ENCODE data around the gene HOXC9.
A peak's percentile ranks its signal among the peaks of the same experiment; 100 is the strongest.

HOXC9 gene

DNA sequence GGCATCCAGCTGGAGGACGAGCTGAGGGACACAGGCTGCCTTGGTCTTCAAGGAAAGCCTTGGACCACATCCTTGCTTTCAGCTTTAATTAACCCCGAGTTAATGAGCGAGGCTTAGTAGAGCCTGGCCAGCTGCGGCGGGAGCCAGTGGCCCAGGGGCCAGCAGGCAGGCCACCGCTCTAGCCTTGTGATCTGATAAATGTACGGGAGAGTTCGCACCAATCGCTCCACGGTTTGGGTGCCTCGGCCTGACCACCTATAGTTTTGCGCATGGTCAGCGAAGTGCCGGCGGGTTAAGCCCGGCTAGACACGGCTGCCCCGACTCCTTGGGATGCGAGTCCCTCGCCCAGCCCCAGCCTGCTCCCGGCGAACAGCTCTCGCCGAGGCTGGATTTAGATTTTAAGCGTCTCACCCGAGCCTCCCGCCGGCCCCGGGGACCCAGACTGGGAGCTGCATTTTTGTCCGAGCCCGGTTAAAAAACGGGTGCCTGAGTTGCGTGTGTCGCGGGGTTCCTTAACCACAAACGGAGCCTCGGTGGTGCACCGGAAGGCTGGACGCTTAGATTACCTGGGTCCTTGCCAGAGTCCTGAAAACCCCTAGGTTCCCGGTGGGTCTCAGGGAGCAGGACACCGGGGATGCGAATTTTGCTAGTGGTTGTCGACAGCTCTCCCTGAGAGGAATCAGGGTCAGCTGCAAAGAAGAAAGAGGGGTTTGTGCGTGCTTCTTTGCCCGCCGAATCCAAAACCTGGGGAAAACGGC is 48.2 kb upstream of the HOXC9 start:
- Histone ChIP-seq H3K4me3 (replicated peaks; ENCODE audit: insufficient read depth, low read length) (no peak overlapping the region), H3K27ac (replicated peaks) (no peak overlapping the region), H3K27me3 (ENCODE audit: insufficient read depth, poor library complexity, severe bottlenecking) (peaks cover 94% of the 10 kb centered on the region)
- DNase-seq (ENCODE audit: low read depth in 1 of 2, low spot score in 1 of 2), result no peak
- TF ChIP-seq SPI1 (IDR thresholded peaks at IDR 0.05; ENCODE audit: borderline replicate concordance, low read depth) (no peak), POLR2AphosphoS5 (IDR thresholded peaks at IDR 0.05; ENCODE audit: low read depth) (no peak), GABPA (IDR thresholded peaks at IDR 0.05; ENCODE audit: low read depth) (no peak)
- TF ChIP-seq, protein P1, sequence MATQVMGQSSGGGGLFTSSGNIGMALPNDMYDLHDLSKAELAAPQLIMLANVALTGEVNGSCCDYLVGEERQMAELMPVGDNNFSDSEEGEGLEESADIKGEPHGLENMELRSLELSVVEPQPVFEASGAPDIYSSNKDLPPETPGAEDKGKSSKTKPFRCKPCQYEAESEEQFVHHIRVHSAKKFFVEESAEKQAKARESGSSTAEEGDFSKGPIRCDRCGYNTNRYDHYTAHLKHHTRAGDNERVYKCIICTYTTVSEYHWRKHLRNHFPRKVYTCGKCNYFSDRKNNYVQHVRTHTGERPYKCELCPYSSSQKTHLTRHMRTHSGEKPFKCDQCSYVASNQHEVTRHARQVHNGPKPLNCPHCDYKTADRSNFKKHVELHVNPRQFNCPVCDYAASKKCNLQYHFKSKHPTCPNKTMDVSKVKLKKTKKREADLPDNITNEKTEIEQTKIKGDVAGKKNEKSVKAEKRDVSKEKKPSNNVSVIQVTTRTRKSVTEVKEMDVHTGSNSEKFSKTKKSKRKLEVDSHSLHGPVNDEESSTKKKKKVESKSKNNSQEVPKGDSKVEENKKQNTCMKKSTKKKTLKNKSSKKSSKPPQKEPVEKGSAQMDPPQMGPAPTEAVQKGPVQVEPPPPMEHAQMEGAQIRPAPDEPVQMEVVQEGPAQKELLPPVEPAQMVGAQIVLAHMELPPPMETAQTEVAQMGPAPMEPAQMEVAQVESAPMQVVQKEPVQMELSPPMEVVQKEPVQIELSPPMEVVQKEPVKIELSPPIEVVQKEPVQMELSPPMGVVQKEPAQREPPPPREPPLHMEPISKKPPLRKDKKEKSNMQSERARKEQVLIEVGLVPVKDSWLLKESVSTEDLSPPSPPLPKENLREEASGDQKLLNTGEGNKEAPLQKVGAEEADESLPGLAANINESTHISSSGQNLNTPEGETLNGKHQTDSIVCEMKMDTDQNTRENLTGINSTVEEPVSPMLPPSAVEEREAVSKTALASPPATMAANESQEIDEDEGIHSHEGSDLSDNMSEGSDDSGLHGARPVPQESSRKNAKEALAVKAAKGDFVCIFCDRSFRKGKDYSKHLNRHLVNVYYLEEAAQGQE (IDR thresholded peaks at IDR 0.05; ENCODE audit: insufficient replicate concordance, low read depth), result no peak
- TF ChIP-seq, protein P2, sequence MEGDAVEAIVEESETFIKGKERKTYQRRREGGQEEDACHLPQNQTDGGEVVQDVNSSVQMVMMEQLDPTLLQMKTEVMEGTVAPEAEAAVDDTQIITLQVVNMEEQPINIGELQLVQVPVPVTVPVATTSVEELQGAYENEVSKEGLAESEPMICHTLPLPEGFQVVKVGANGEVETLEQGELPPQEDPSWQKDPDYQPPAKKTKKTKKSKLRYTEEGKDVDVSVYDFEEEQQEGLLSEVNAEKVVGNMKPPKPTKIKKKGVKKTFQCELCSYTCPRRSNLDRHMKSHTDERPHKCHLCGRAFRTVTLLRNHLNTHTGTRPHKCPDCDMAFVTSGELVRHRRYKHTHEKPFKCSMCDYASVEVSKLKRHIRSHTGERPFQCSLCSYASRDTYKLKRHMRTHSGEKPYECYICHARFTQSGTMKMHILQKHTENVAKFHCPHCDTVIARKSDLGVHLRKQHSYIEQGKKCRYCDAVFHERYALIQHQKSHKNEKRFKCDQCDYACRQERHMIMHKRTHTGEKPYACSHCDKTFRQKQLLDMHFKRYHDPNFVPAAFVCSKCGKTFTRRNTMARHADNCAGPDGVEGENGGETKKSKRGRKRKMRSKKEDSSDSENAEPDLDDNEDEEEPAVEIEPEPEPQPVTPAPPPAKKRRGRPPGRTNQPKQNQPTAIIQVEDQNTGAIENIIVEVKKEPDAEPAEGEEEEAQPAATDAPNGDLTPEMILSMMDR (IDR thresholded peaks at IDR 0.05; ENCODE audit: insufficient read depth, low read length), result no peak

GRCh38 chr12:53952335-53952694 is 47.6 kb upstream of the HOXC9 start:
- no peak overlapping the region for H3K27ac ChIP-seq (replicated peaks)
- no peak for DNase-seq (ENCODE audit: low read depth in 1 of 2, low spot score in 1 of 2)
- no peak overlapping the region for H3K4me3 ChIP-seq (replicated peaks; ENCODE audit: insufficient read depth, low read length)
- H3K27me3 ChIP-seq (ENCODE audit: insufficient read depth, poor library complexity, severe bottlenecking), result peaks cover 94% of the 10 kb centered on the region
- TF ChIP-seq GABPA (IDR thresholded peaks at IDR 0.05; ENCODE audit: low read depth), result no peak
- no peak for TF ChIP-seq SPI1 (IDR thresholded peaks at IDR 0.05; ENCODE audit: borderline replicate concordance, low read depth)
- TF ChIP-seq, protein P2 (IDR thresholded peaks at IDR 0.05; ENCODE audit: insufficient read depth, low read length), result no peak
- TF ChIP-seq, protein P1 (IDR thresholded peaks at IDR 0.05; ENCODE audit: insufficient replicate concordance, low read depth), result no peak
- no peak for TF ChIP-seq POLR2AphosphoS5 (IDR thresholded peaks at IDR 0.05; ENCODE audit: low read depth)

- Histone ChIP-seq H3K27me3 (ENCODE audit: insufficient read depth, poor library complexity, severe bottlenecking) (peaks cover 93% of the 10 kb centered on the region), H3K4me3 (replicated peaks; ENCODE audit: insufficient read depth, low read length) (no peak overlapping the region), H3K27ac (replicated peaks) (no peak overlapping the region)
- DNase-seq (ENCODE audit: low read depth in 1 of 2, low spot score in 1 of 2), result peak in 1 of 2 experiments; percentile 13
- TF ChIP-seq SPI1 (IDR thresholded peaks at IDR 0.05; ENCODE audit: borderline replicate concordance, low read depth) (no peak), POLR2AphosphoS5 (IDR thresholded peaks at IDR 0.05; ENCODE audit: low read depth) (no peak), GABPA (IDR thresholded peaks at IDR 0.05; ENCODE audit: low read depth) (no peak)
- TF ChIP-seq, protein P2 (IDR thresholded peaks at IDR 0.05; ENCODE audit: insufficient read depth, low read length), result no peak
- TF ChIP-seq, protein P1 (IDR thresholded peaks at IDR 0.05; ENCODE audit: insufficient replicate concordance, low read depth), result no peak
Measured at GRCh38 chr12:53952871-53953734, 46.9 kb upstream of the HOXC9 start.
